Measurements from ENCODE around the gene UBE2H.
"Not testable (repeated sequence)": the region's sequence is repeated elsewhere in the genome, so short reads cannot be mapped to it uniquely, and the experiment has no call there.

GRCh38 chr7:129864676-129865075 lies 88.1 kb downstream of the UBE2H start:
- TF ChIP-seq CTCF (IDR thresholded peaks at IDR 0.05; ENCODE audit: insufficient read depth, low read length); POLR2AphosphoS5 (IDR thresholded peaks at IDR 0.05; ENCODE audit: low read depth); GABPA (IDR thresholded peaks at IDR 0.05; ENCODE audit: low read depth); SPI1 (IDR thresholded peaks at IDR 0.05; ENCODE audit: borderline replicate concordance, low read depth): not testable (repeated sequence)
- TF ChIP-seq, protein P1, sequence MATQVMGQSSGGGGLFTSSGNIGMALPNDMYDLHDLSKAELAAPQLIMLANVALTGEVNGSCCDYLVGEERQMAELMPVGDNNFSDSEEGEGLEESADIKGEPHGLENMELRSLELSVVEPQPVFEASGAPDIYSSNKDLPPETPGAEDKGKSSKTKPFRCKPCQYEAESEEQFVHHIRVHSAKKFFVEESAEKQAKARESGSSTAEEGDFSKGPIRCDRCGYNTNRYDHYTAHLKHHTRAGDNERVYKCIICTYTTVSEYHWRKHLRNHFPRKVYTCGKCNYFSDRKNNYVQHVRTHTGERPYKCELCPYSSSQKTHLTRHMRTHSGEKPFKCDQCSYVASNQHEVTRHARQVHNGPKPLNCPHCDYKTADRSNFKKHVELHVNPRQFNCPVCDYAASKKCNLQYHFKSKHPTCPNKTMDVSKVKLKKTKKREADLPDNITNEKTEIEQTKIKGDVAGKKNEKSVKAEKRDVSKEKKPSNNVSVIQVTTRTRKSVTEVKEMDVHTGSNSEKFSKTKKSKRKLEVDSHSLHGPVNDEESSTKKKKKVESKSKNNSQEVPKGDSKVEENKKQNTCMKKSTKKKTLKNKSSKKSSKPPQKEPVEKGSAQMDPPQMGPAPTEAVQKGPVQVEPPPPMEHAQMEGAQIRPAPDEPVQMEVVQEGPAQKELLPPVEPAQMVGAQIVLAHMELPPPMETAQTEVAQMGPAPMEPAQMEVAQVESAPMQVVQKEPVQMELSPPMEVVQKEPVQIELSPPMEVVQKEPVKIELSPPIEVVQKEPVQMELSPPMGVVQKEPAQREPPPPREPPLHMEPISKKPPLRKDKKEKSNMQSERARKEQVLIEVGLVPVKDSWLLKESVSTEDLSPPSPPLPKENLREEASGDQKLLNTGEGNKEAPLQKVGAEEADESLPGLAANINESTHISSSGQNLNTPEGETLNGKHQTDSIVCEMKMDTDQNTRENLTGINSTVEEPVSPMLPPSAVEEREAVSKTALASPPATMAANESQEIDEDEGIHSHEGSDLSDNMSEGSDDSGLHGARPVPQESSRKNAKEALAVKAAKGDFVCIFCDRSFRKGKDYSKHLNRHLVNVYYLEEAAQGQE (IDR thresholded peaks at IDR 0.05; ENCODE audit: insufficient replicate concordance, low read depth): not testable (repeated sequence)
